ENCODE measurements around the gene SNCB.

The SNCB gene

DNA sequence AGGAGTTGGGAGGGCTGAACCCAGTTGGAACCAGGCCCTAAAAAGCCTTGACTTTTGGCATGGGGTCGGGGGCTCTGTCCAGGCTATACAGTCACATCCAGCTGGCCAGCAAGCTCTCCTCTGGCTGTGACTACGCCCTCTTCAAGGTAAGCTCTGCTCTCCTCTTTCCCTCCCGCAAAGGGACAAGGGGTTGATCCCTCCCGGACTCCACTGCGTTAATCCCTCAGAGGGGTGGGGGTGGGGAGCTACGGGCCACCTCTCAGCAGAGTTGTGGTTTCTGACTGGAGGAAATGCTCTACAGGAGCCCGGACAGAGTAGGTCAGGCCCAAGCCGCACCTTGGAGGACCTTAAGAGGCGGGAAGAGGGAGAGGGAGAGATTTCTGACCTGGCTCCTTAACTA, 14.0 kb upstream of the SNCB start:
- DNase-seq, result no peak

DNA sequence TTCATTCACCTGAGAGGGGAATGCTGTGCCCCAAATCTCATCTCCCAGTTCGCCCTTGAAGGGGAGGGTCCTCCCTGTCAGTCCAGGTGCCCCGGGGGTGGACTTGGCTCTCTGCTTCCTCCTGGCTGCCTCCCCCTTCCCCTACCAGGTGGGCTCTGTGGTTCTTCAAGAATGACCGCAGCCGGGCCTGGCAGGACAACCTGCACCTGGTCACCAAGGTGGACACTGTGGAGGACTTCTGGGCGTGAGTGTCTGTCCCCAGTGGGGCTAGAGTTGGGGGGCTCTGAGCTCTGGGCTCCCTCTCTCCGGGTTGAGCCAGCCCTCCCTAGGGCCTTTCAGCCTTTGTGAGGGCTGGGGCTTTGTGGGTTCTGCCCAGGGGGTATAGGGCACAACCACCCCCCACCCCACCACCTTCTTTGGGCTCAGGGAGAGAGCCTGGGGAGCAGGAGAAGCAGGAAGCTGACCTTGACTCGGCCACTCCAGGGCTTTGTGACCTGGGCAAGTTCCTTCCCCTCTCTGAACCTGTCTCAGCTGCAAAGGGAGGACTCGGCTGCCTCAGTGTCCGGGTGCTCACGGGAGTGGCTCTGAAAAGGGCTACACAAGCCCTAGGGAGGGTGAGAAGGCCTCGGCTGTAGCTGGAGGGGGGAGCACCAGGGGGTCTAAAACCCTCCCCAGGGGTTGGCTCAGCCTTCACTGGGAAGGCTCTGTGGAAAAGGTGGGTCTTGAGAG, 13.3 kb upstream of the SNCB start:
- no peak for DNase-seq

- no peak for DNase-seq
These were observed 12.5 kb upstream of the SNCB start for GRCh38 chr5:176642675-176643490.

DNA sequence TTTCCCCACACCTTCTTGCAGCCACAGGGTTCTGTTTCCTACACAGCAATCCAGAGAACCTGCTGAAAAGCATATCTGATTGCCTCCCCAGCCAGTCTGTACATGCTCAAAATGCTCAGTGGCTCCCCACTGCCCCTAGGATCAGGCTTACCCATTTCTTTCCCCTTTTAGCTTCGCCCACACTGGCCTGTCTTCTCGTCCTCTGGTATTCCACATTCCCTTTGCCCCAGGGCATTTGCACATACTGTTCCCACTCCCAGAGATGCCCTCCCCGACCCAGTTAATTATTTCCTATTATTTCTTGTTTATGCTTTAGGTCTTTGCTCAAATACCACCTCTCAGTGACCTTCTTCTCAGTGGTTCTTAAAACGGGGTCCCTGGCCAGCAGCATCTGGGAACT, 10.3 kb upstream of the SNCB start:
- DNase-seq, result no peak

- DNase-seq, result no peak
These were observed 9.6 kb upstream of the SNCB start for GRCh38 chr5:176639981-176640380.

DNA sequence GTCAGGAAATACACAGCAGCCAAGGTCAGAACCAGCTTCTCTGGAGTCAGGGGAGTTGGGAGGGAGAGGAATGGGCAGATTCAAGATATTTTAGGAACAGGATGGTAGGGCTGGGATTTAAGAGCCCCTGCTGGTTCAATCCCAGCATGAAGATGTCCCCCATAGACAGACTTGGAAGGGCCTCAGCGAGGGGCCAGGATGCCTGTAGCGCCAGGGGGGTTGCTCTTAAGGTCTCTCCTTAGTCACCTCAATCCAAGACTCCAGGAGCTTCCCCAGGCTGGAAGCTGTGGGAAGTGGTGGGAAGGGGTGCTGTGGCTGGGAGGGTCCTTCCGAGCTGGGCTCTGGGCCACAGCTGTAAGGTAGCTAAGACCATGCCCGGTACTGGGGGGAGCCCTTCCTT, 8.9 kb upstream of the SNCB start:
- DNase-seq, result no peak

GRCh38 chr5:176638437-176638836, 8.1 kb upstream of the SNCB start:
- DNase-seq, result no peak

- DNase-seq, result no peak
These were observed 7.2 kb upstream of the SNCB start for GRCh38 chr5:176637556-176637955.

GRCh38 chr5:176636426-176636825, 6.1 kb upstream of the SNCB start:
- no peak for DNase-seq

DNA sequence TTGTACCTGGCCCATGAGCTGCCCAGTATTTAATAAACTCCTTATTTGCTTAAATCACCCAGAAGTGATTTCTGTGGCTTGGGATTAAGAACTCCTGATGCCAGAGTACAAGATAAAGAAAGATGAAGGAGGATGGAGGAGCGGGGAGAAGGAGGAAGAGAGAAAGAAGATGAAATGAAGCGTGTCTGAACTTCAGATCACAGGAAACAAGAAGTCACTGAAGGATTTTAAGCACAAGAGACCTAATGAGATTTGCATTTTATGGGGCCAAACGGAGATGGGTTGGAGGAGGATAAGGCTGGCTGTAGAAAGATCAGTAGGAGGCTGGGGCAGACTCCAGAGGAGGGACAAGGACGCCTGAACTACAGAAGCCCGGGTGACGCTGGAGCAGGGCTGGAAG, 3.3 kb upstream of the SNCB start:
- DNase-seq, result no peak

- DNase-seq, result no peak
These were observed 2.4 kb upstream of the SNCB start for GRCh38 chr5:176632745-176633144.

DNA sequence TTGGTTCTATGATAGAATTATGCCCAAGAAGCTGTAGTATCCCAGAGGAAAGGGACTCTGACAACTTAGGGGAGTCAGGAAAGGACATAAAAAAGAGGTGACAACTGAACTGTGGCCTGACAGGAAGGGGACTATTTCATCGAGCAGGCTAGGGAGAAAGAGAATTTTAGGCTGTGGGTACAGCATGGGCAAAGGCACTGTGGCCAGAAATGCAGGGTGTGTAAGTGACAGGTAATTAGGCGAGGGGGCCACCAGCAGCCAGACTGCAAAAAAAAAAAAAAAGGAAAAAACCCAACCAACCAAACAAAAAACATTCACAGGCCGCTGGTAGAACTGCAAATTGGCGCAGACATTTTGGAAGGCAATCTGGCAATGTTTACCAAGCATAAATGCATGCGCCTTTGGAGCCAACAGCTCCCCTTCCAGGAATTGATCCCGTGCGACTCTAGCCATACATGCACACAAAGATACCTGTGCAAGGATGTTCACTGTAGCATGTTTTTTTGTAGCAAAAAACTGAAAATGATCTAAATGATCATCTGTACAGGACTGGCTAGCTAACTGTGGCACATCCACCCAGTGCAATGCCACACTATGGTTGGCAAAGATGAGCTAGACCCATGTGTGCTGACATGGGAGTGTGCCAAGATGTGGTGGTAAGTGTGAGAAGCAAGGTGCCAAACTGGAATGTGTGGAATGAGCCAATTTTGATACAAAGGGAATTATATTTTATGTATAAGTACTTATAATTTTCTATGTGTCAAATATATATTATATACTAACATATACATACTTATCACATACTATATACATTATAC, 1.3 kb upstream of the SNCB start:
- DNase-seq, result no peak

- DNase-seq, result no peak
These were observed 418 bp upstream of the SNCB start for GRCh38 chr5:176630681-176631222.

GRCh38 chr5:176629317-176629852, 949 bp downstream of the SNCB start:
- DNase-seq, result no peak

- DNase-seq, result peak; percentile 42
These were observed 1.7 kb downstream of the SNCB start for GRCh38 chr5:176628406-176629228.

- no peak for DNase-seq
These were observed 2.8 kb downstream of the SNCB start for GRCh38 chr5:176627582-176627981.

- peak; percentile 23 for DNase-seq
These were observed 3.5 kb downstream of the SNCB start for GRCh38 chr5:176626876-176627236.

- no peak for DNase-seq
These were observed 4.1 kb downstream of the SNCB start for GRCh38 chr5:176625966-176626875.

DNA sequence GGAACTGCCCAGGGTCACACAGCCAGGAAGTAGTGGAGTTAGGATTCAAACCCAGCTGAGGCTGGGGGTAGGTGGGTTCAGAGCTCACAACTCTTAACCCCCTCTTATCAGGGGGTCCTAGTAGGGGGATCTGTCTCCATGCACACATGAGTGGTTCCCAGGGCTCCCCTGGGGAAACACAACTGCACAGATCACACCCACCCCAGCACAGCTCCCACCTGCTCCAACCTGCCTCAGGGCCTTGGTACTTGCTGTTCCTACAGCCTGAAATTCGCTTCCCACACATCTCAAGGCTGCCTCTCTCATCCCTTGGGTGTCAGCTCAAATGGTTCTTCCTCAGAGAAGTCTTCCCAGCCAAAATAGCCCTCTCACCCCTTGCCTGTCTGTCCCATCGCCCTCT, 4.8 kb downstream of the SNCB start:
- no peak for DNase-seq

DNA sequence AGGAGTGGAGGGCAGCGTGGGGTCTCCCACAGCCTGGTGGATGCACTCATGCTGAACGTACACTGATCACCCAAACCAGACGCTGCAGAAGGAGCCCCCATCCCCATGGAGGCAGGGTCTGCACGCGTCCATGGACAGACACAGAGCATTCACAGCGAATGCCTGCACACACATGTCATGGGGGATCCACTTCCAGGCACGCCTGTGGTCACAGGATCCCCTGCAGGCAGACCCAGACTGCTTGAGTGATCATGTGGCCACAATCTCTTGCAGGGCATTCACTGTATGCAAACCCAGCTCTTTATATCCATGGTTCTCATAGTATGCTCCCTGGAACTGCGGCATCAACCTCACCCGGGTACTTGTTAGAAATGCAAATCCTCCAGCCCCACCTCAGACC, 5.4 kb downstream of the SNCB start:
- DNase-seq, result no peak

DNA sequence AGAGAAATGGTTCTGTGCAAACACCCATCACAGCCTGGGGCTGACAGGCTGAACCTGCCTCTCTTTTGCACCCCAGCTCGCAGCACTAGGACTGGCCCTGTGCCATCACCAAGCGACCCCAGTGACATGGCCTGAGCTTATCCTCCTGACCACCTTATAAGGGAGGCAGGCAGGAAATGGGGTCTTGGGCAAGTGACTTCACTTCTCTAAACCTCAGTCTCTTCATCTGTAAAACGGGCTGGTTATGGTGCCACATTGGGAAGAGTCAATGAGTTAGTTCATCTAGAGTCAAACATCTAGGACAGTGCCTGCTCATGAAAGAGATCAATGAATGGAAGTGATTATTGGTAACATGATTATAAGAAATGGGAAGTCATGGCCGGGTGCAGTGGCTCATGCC, 6.2 kb downstream of the SNCB start:
- DNase-seq, result no peak
